Measurements from ENCODE around the gene SLC35D2. TPM values are rescaled to one million over a fixed set of nuclear protein-coding genes. Genes with fewer than 3 reads are reported as not detected.

The SLC35D2 gene
- total RNA-seq, 2 experiments from 2014 or later: 8.1 to 8.5 TPM

DNA sequence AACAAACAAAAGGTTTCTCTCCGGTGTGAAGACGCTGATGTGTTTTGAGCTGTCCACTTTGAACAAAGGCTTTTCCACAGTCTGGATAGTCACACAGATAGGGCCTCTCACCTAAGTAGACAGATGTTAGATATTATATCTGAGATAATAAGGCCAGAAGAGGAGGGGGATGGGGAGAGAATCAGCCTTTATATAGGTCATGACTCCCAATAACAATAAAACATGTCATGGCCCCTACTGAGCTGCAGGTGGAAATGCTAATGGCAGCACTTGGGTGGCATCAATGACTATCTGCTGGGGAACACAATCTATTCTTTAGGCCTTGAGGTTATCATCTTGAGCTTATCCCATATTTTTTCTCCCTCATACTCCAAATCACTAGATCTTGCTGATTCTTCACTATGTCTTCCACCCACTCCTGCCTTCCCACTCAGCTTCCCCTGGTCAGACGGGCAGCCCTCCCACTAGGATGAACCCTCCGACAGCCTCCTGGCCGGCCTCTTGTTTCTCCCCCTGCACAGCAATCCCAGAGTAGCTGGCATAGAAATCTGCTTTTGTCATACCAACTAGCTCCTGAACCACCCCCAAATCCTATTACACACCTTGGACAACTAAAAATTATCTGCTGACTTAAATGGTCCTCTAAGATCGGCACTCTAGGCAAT, 11.5 kb upstream of the SLC35D2 start:
- Mint-ChIP-seq H3K4me1 (ENCODE audit: low read depth) (peaks cover 22% of the 10 kb centered on the region), H3K27ac (no peak overlapping the region), H3K9me3 (no peaks in the 10 kb centered on the region), H3K36me3 (peaks cover 37% of the 10 kb centered on the region), H3K27me3 (no peaks in the 10 kb centered on the region), H3K4me3 (no peak overlapping the region)
- intact Hi-C loops (cut with micrococcal nuclease): no loop called here
- CTCF ChIA-PET: interaction anchor here (0.9 to 1.6 kb wide), 2 partner anchors 78 to 172 kb away, joined by 3 to 5 read pairs; no protein-coding TSS in a partner anchor
- DNase-seq: no peak
- POLR2A ChIA-PET: no interaction called here

DNA sequence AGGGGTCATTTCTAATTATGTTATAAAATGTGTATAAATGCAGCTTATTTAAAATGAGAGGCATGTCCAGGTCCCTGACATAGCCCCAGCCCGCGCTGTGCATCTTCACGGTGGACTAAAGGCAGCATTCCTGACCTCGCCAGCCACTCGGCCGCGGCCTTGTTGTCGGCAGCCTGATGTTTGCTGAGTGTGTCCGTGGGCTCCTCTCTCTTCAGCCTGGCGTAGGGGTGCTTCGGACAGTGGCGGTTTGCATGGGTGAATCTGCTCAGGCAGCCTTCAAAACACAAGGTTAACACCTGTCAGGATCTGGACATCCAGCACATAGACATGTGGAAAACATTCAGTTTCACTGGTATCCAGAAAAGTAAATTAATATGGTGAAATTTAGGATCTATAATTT, 8.8 kb upstream of the SLC35D2 start:
- POLR2A ChIA-PET: no interaction called here
- DNase-seq: no peak
- Mint-ChIP-seq H3K4me3 (no peak overlapping the region), H3K27me3 (no peaks in the 10 kb centered on the region), H3K4me1 (ENCODE audit: low read depth) (peaks cover 4% of the 10 kb centered on the region), H3K36me3 (peaks cover 42% of the 10 kb centered on the region), H3K9me3 (no peaks in the 10 kb centered on the region), H3K27ac (no peak overlapping the region)
- intact Hi-C loops (cut with micrococcal nuclease): no loop called here
- CTCF ChIA-PET: no interaction called here

DNA sequence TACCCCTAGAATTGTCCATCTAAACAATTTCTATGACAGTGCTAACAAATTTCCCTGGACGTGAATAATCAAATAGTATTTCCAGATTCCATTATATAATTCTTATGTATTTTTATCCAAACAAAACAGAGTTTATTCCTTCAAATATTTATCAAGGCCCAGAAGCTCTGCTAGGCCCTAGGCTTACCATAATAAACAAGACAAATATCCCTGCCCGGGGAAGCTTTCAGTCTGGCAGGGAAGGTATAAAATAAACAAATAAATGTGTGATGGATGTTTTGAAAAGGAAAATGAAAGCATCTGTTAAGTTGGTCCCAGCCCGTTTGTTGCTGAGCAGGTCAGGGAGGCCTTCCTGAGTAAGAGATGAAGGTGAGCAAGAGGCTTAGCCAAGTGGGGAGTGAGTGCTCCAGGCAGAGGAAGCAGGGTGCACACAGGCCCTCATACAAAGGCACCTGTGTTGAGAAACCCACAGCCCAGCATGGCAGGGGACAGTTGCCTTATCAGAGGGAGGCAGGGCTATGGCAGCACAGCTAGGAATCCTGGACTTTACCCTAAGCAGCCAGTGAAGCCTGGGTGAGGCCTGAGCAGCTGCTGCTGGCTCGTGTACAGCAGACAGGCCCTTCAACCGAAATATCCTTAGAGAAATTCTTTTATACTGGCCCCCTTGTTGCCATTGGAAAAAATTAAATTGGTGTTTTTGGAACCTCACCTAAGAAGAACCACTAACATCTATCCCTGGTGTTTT, 7.7 kb upstream of the SLC35D2 start:
- ChIA-PET POLR2A (no interaction called here), CTCF (no interaction called here)
- H3K36me3 Mint-ChIP-seq: peaks cover 45% of the 10 kb centered on the region
- H3K27ac Mint-ChIP-seq: no peak overlapping the region
- no peaks in the 10 kb centered on the region for H3K9me3 Mint-ChIP-seq
- DNase-seq: no peak
- H3K4me3 Mint-ChIP-seq: no peak overlapping the region
- intact Hi-C loops (cut with micrococcal nuclease): no loop called here
- H3K27me3 Mint-ChIP-seq: no peaks in the 10 kb centered on the region
- peaks cover 4% of the 10 kb centered on the region for H3K4me1 Mint-ChIP-seq (ENCODE audit: low read depth)

DNA sequence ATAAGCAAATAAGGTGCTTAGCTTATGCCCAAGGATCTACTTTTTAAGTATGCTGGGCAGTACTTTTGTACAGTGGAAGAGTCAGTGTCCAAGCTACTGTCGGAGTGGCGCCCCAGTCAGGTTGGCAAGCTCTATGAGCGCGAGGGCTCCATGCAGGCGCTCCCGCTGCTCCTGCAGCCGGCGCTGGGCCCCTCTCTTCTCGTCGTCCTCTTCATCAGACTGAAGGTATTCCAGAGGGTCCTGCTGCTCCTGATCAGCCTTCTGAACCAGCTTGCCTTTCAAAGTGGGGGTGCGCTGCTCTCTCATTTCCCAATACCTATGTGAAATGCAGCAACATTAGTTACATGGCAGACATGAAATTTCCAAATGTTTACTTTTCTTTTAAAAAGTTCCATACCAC, 4.6 kb upstream of the SLC35D2 start:
- Mint-ChIP-seq H3K4me1 (ENCODE audit: low read depth) (peaks cover 14% of the 10 kb centered on the region), H3K36me3 (peaks cover 46% of the 10 kb centered on the region), H3K27ac (no peak overlapping the region), H3K27me3 (no peaks in the 10 kb centered on the region), H3K9me3 (no peaks in the 10 kb centered on the region), H3K4me3 (no peak overlapping the region)
- intact Hi-C loops (cut with micrococcal nuclease): no loop called here
- CTCF ChIA-PET: interaction anchor here (0.8 kb wide), 1 partner anchor 60 kb away, joined by 3 read pairs; no protein-coding TSS in a partner anchor
- POLR2A ChIA-PET: no interaction called here
- no peak for DNase-seq

DNA sequence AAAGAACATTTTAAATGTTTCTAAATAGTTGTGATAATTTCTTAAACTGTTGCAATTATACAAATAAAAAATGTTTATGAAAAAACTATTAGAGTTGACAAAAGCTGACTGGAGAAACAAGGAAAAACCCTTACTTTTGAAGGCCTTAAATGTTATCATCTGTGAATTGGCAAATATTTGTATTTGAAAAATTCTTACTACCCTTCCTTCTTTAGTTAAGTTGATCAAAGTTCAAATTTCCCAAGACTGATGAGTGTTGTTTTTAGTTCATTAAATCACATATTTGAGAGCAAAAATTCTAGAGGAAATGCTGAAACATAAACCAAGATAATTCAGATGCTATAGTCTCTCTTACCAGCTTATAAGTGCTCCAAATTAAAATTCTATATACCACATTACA, 2.6 kb upstream of the SLC35D2 start:
- H3K4me3 Mint-ChIP-seq: no peak overlapping the region
- CTCF ChIA-PET: no interaction called here
- no peak for DNase-seq
- H3K36me3 Mint-ChIP-seq: peaks cover 38% of the 10 kb centered on the region
- POLR2A ChIA-PET: no interaction called here
- no peaks in the 10 kb centered on the region for H3K9me3 Mint-ChIP-seq
- H3K27me3 Mint-ChIP-seq: no peaks in the 10 kb centered on the region
- intact Hi-C loops (cut with micrococcal nuclease): no loop called here
- no peak overlapping the region for H3K27ac Mint-ChIP-seq
- H3K4me1 Mint-ChIP-seq (ENCODE audit: low read depth): peaks cover 30% of the 10 kb centered on the region

DNA sequence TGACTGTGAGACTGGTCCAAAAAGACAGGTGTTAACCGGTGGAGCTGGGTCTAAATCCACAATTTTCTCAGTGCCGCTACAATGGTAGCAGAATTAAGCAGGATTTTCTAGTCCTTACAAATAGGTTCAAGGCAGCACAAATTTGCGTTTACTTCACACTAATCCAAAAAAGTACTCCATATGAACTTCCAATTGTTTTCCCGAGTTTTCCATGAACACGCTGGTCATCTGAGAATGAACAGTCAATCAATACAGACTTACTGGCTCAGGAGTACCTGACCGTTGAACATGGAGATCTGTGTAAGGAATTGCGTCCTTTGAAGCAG, 709 bp downstream of the SLC35D2 start:
- intact Hi-C loops (cut with micrococcal nuclease): loop anchor here (2.0 kb wide), 1 partner anchor 36 kb away; the partner anchor contains the start of gene ZNF367
- Mint-ChIP-seq H3K4me3 (peak overlapping the region; percentile 71), H3K4me1 (ENCODE audit: low read depth) (peaks cover 32% of the 10 kb centered on the region), H3K27ac (no peak overlapping the region), H3K9me3 (no peaks in the 10 kb centered on the region), H3K27me3 (no peaks in the 10 kb centered on the region), H3K36me3 (peaks cover 20% of the 10 kb centered on the region)
- CTCF ChIA-PET: interaction anchor here (0.9 to 1.8 kb wide), 3 partner anchors 34 to 66 kb away, joined by 4 to 8 read pairs (median 4); no protein-coding TSS in a partner anchor
- DNase-seq: no peak
- POLR2A ChIA-PET: interaction anchor here (1.1 kb wide), 1 partner anchor 11 kb away, joined by 3 read pairs; no protein-coding TSS in a partner anchor

DNA sequence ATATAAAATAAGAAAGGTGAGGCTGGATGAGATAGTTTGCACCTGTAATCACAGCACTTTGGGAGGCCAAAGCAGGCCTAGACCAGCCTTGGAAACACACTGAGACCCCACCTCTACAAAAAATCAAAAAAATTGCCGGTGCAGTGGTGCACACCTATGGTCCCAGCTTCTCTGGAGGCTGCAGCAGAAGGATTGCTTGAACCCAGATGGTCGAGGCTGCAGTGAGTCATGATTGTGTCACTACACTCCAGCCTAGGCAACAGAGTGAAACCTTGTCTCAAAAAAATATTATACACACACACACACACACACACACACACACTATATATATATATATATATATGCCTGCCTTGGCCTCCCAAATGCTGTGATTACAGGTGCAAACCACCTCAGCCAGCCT, 1.3 kb downstream of the SLC35D2 start:
- intact Hi-C loops (cut with micrococcal nuclease): loop anchor here (2.0 kb wide), 1 partner anchor 37 kb away; the partner anchor contains the start of gene ZNF367
- Mint-ChIP-seq H3K9me3 (no peaks in the 10 kb centered on the region), H3K36me3 (peaks cover 15% of the 10 kb centered on the region), H3K4me1 (ENCODE audit: low read depth) (peaks cover 32% of the 10 kb centered on the region), H3K27me3 (no peaks in the 10 kb centered on the region), H3K27ac (no peak overlapping the region), H3K4me3 (no peak overlapping the region)
- DNase-seq: peak; percentile 18
- ChIA-PET POLR2A (no interaction called here), CTCF (interaction anchor here (0.9 to 1.8 kb wide), 4 partner anchors 34 to 65 kb away, joined by 4 to 8 read pairs (median 5); no protein-coding TSS in a partner anchor)

DNA sequence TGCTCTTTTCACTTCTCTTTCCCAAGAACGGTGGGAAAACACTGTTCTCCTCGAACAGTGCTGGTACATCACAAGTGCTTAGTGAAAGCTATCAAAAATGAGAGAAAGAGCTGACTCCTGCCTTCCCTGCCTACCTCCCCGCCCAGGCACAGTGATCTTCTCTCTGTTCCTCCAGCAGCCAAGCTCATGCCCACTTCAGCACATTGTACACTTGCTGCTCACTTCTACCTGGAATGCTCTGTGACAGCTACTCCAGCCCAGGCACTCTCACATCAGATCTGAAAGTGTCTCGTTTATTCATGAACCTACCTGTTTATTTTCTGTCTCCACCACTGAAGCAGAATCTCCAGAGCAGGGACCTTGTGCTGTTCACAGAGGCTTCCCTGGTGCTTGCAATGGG, 1.8 kb downstream of the SLC35D2 start:
- Mint-ChIP-seq H3K9me3 (no peaks in the 10 kb centered on the region), H3K4me3 (no peak overlapping the region), H3K27ac (no peak overlapping the region), H3K36me3 (peaks cover 12% of the 10 kb centered on the region), H3K4me1 (ENCODE audit: low read depth) (peaks cover 32% of the 10 kb centered on the region), H3K27me3 (no peaks in the 10 kb centered on the region)
- intact Hi-C loops (cut with micrococcal nuclease): loop anchor here (2.0 kb wide), 1 partner anchor 37 kb away; the partner anchor contains the start of gene ZNF367
- POLR2A ChIA-PET: no interaction called here
- CTCF ChIA-PET: interaction anchor here (1.6 to 1.8 kb wide), 3 partner anchors 54 to 64 kb away, joined by 4 to 8 read pairs (median 6); no protein-coding TSS in a partner anchor
- no peak for DNase-seq

DNA sequence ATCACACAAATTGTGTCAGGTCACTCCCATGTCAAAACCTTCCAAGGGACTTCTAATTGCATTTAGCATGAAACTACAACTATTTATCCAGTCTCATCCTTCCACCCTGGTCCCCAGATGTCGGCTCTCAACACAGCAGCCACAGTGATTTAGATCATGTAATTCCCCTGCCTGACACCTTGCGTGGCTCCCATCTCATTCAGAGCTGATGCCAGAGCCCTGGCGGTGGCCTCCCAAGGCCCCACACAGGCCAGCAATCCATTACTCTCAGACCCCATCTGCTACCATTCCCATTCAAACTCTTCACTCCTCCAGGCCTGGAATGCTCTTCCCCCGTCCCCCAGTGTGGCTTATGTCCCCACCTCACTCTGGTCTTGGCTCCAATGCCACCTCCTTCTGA, 2.4 kb downstream of the SLC35D2 start:
- Mint-ChIP-seq H3K4me1 (ENCODE audit: low read depth) (peaks cover 32% of the 10 kb centered on the region), H3K27me3 (no peaks in the 10 kb centered on the region), H3K4me3 (no peak overlapping the region), H3K9me3 (no peaks in the 10 kb centered on the region), H3K27ac (no peak overlapping the region), H3K36me3 (peaks cover 10% of the 10 kb centered on the region)
- intact Hi-C loops (cut with micrococcal nuclease): no loop called here
- ChIA-PET CTCF (interaction anchor here (1.6 kb wide), 1 partner anchor 53 kb away, joined by 6 read pairs; no protein-coding TSS in a partner anchor), POLR2A (no interaction called here)
- DNase-seq: no peak

DNA sequence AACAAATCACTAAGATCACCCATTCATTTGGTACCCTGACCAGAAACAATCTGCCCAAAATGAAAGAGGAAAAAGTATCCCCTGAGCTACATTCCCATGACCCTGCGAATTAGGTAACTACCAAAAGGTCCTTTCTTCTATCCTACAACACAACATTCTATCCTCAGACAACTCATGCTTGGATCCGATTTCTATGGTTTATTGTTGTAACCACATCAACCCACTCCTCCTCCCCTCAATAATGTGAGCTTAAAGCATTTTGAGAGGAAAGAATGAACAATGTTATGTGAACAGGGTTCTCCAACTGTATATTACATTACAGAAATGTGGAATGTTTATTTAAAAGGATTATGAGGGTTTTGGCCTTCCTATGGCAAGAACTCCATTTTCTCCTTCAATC, 4.0 kb downstream of the SLC35D2 start:
- Mint-ChIP-seq H3K4me3 (no peak overlapping the region), H3K27me3 (no peaks in the 10 kb centered on the region), H3K27ac (no peak overlapping the region), H3K36me3 (peaks cover 7% of the 10 kb centered on the region), H3K4me1 (ENCODE audit: low read depth) (peaks cover 29% of the 10 kb centered on the region), H3K9me3 (no peaks in the 10 kb centered on the region)
- POLR2A ChIA-PET: no interaction called here
- intact Hi-C loops (cut with micrococcal nuclease): no loop called here
- DNase-seq: no peak
- CTCF ChIA-PET: no interaction called here

DNA sequence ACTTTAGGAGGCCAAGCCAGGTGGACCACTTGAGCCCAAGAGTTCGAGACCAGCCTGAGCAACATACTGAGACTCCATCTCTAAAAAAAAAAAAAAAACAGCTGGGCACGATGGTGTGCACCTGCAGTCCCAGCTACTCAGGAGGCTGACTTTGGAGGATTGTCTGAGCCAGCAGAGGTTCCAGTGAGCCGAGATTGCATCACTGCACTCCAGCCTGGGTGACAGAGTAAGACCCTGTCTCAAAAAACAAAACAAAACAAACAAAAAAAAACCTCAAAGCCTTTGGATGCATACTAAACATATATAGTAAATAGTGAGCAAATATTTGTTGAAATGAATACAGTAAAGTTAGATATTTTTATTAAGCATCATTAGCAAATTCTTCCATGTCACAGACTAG, 5.3 kb downstream of the SLC35D2 start:
- DNase-seq: no peak
- ChIA-PET POLR2A (no interaction called here), CTCF (interaction anchor here (0.6 kb wide), 1 partner anchor 198 kb away, joined by 3 read pairs; no protein-coding TSS in a partner anchor)
- Mint-ChIP-seq H3K27ac (no peak overlapping the region), H3K9me3 (no peaks in the 10 kb centered on the region), H3K27me3 (no peaks in the 10 kb centered on the region), H3K36me3 (no peaks in the 10 kb centered on the region), H3K4me1 (ENCODE audit: low read depth) (peaks cover 22% of the 10 kb centered on the region), H3K4me3 (no peak overlapping the region)
- intact Hi-C loops (cut with micrococcal nuclease): no loop called here

DNA sequence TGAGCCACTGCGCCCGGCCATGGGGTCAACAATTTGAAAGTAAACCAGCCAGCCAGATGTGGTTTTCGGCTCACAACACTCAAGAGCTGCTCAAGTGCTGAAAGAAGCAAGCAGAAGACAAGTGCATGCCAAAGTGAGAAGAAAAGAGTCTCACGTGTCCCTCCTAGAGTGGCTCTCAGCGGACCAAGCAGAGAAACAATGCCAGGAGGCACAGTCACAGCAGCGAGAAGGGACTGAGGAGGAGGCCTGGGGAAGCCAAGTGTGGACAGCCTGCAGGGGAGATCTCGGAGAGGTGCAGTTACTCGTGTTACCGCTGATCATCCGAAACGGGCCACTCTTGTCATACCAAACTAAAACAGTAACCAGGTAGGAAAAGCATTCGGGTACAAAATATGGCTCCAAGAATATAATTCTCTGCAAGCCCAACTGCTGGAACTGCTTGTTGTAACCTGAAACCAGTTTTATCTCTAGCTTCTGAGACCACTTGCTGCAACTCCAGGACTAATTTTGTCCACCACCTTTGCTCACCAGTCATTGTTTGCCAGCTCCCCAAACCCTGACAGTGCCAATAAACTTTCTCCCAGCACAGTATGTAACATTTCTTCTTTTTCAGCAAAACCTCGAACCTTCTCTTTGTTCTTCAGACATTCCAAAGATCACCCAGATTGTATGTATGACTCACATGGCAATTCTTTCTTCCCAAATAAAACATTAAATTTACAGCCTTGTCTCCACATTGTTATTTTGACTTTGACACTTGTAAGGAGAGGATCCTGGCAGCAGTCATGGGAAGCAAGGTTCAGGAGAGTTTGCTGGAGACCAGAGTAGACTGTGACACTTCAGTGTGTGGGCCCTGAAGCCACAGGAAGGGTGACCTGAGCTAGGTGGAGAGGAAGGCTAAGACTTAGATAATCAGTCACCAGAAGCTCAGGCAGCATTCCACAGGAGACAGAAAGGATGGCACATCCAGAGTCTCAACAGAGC, 6.3 kb downstream of the SLC35D2 start:
- Mint-ChIP-seq H3K4me3 (no peak overlapping the region), H3K27ac (no peak overlapping the region), H3K27me3 (no peaks in the 10 kb centered on the region), H3K9me3 (no peaks in the 10 kb centered on the region), H3K36me3 (no peaks in the 10 kb centered on the region), H3K4me1 (ENCODE audit: low read depth) (peaks cover 14% of the 10 kb centered on the region)
- DNase-seq: no peak
- ChIA-PET CTCF (no interaction called here), POLR2A (no interaction called here)
- intact Hi-C loops (cut with micrococcal nuclease): no loop called here
